Activated CD8-positive, alpha-beta memory T cell treated with anti-CD3 and anti-CD28 coated beads, Interleukin-2, amount 50 U/mL, for 24 hours (primary cell): ENCODE results near the gene ASH1L.
"Not testable (repeated sequence)": the region's sequence is repeated elsewhere in the genome, so short reads cannot be mapped to it uniquely, and the experiment has no call there.

Experiments used
- DNase-seq: peaks from one replicate; pipeline ENCODE4 v3.0.0-alpha.2; 2020; ENCODE audit errors: extremely low read depth

Gene ASH1L

DNA sequence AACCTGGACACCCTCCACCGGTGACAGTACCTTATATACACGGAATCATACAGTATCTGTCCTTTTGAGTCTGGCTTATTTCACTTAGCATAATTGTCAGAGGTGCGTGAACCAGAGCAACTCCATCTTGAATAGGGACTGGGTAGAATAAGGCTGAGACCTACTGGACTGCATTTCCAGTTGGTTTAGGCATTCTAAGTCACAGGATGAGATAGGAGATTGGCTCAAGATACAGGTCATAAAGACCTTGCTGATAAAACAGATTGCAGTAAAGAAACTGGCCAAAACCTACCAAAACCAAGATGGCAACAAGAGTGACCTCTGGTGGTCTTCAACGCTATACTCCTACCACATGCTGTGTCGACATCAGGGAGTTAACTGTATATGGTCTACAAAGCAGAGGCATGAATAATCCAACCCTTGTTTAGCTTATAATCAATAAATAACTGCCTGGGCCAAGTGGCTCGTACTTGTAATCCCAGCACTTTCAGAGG, 255.3 kb downstream of the ASH1L start:
- DNase-seq: no peak

DNA sequence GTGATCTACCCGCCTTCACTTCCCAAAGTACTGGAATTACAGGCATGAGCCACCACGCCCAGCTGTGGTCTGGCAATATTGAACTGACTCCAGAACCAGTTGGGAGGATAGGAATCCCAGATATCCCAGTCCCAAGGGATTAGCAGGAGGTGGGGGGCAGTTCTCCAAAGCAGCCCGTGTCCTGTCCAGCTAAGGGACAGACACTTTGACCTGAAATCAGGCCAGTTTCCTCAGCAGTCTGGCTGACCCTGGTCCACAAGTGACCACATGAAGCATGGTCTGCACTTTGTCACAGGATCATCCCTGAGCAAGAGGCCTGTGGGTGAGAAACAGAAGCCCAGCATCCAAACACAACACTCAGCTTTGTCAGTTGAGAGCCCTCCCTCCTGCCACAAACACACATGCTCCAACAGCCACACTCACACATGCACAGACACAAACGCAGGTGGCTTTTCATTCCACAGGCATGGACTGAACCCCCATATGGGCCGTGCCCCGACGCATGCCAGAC, 256.7 kb downstream of the ASH1L start:
- DNase-seq: no peak

DNA sequence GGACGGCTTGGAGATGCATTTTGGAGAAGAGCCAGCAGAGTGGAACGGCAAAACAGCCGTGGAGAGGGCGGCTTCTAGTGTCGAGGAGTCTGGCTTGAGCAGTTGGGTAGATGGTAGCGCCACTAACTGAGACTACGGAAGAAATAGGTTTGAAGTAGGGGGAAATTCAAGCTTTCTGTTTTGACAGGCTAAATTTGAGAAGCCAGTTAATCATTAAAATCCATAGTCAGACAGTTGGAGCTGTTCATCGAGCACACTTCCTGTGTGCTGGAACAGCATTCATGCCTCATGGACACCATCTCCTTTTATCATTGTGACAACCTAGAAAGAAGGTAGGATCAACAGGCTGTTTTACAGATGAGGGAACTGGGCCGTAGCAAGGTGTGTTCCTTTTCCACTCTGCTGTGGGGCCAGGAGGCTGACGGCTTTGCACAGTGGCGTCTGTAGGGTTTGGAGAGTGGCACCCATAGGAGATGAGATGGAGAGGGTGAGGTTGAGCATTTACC, 258.0 kb downstream of the ASH1L start:
- DNase-seq: no peak

GRCh38 chr1:155301342-155301841, 261.2 kb downstream of the ASH1L start, which contains the start of gene PKLR:
TSS of gene PKLR (minus strand) at chr1:155301438. CDS start at chr1:155301395, 43 bp downstream.
- DNase-seq: no peak

GRCh38 chr1:155300553-155301329, 261.9 kb downstream of the ASH1L start:
- no peak for DNase-seq

DNA sequence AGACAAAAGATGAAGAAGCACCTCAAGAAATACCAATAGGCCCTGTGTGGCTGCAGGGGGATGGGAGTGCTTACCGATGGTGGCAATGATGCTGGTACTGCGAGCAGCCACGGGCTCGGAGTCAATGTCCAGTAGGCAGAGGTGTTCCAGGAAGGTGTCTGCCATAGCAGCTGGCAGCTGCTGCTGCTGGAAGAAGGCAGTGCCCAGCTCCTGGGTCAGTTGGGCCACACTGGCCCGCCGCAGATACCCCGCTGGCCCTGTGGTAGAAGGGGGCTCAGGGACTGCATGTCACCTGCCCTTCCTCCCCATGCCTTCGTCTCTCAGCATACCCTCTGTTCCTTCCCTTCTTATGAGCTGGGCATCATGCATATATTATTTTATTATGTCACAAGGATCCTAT, 262.6 kb downstream of the ASH1L start:
- no peak for DNase-seq

DNA sequence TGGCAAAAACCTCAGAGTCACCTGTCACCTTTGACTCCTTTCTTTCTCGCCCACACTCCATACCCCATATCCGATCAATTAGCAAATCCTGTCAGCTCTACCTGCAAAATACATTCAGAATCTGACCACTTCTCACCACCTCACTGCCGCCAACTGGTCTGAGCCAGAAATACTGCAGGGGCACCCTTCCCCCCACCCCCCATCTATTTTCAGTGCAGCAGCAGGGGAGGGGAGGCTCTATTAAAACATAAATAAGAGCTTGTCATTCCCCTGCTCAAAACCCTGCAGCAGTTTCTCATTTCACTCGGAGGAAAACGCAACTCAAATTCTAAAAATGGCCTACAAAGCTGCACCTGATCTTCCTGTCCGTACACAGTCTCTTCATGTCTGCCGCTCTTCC, 265.2 kb downstream of the ASH1L start:
- DNase-seq: no peak

GRCh38 chr1:155296661-155297060, 265.9 kb downstream of the ASH1L start:
- no peak for DNase-seq

DNA sequence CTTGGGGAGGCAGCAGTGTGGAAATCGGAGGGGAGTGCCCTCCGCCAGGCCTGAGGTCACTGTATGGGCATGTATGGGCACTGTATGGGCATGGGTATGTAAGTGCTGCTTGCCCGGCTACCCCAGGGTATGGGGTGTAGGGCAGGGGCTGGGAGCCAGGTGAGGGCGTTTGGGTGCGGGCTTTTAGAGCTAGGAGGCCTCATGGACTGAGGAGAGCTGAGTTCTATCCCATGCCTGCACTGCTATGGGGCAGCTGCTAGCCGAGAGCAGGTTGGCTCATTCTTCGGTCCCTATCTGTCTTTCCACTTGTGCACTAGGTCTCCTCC, 266.7 kb downstream of the ASH1L start:
- DNase-seq: no peak

- no peak for DNase-seq
These were observed 267.2 kb downstream of the ASH1L start for GRCh38 chr1:155295183-155295941.

GRCh38 chr1:155294520-155295182, 268.0 kb downstream of the ASH1L start:
- no peak for DNase-seq

DNA sequence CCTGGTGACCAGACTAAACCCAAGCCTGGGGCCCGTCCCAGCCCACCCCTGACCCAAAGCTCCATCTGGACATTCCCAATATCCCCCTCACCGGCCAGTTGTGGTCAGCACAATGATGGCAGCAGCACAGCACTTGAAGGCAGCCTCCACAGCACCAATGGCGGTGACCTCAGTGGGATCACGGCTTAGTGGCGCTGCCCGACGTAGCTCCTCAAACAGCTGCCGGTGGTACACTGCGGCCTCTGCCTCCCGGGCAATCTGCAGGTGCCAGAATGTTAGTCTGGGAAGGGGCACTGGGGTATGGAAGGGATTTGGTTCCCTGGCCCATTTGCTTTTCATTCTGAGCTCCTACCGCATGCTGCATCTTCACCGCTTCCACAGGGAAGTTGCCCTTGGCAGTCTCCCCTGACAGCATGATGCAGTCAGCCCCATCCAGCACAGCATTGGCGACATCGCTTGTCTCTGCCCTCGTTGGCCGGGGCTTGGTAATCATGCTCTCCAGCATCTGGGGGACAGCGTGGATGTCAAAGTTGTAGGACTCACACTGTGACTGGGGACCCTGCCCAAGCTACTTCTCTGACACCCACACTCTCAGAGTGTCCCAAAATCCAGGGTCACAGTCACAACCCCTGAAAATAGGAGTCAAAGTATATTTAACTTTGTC, 269.4 kb downstream of the ASH1L start:
- DNase-seq: no peak

DNA sequence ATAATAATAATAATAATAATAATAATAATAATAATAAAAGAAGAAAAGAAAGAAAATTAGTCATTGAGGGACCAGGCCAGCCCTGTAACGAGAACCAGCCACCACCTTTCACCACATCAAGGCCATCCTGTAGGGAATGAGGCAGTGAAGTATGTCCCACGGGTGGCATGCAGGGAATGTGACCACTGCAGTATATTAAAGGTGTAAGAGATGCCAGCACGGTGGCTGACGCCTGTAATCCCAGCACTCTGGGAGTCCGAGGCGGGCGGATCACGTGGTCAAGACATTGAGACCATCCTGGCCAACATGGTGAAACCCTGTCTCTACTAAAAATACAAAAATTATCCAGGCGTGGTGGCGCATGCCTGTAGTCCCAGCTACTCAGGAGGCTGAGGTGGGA, 271.6 kb downstream of the ASH1L start:
- DNase-seq: not testable (repeated sequence)

GRCh38 chr1:155287987-155288543, 274.5 kb downstream of the ASH1L start:
- DNase-seq: no peak

- no peak for DNase-seq
These were observed 276.1 kb downstream of the ASH1L start for GRCh38 chr1:155286544-155286943.

GRCh38 chr1:155285631-155286044, 277.0 kb downstream of the ASH1L start:
- no peak for DNase-seq
